WTC11 (cell line): ENCODE measurements around the gene NAB1.

Source experiments
- CREB1 ChIP-seq: sonication (generic); formaldehyde crosslinking; IDR thresholded peaks from 2 replicates; pipeline ENCODE4 v1.8.0; 2023; ENCODE audit warnings: mild to moderate bottlenecking, missing genetic modification reagents
- CREM ChIP-seq: sonication (generic); formaldehyde crosslinking; IDR thresholded peaks from 2 replicates; pipeline ENCODE4 v1.8.1; 2022; ENCODE audit warnings: mild to moderate bottlenecking, missing genetic modification reagents, moderate library complexity
- NFATC4 ChIP-seq: fragments of 250-450 bp; sonication (Bioruptor Pico); IDR thresholded peaks from 2 replicates; pipeline ENCODE4 v1.9.0; 2021; ENCODE audit warnings: mild to moderate bottlenecking
- NR2C2 ChIP-seq: sonication (generic); formaldehyde crosslinking; IDR thresholded peaks from 2 replicates; pipeline ENCODE4 v1.8.0; 2022; ENCODE audit warnings: mild to moderate bottlenecking, missing genetic modification reagents
- NR3C1 ChIP-seq: sonication (generic); formaldehyde crosslinking; conservative IDR thresholded peaks from 2 replicates; pipeline ENCODE4 v1.8.1; 2023; ENCODE audit warnings: low read depth, mild to moderate bottlenecking, missing genetic modification reagents
- ZNF219 ChIP-seq: sonication (generic); formaldehyde crosslinking; IDR thresholded peaks from 2 replicates; pipeline ENCODE4 v1.8.0; 2023; ENCODE audit warnings: missing genetic modification reagents, mild to moderate bottlenecking, borderline replicate concordance
- TF ChIP-seq, protein P1 (sequence below): fragments of 200-600 bp; IDR thresholded peaks from 2 replicates; pipeline ENCODE4 v1.8.0; 2022; ENCODE audit warnings: antibody characterized with exemption
- TF ChIP-seq, protein P2 (sequence below): sonication (generic); formaldehyde crosslinking; IDR thresholded peaks from 2 replicates; pipeline ENCODE4 v1.8.0; 2022; ENCODE audit warnings: mild to moderate bottlenecking, missing genetic modification reagents
- TF ChIP-seq, protein P3 (sequence below): sonication (generic); formaldehyde crosslinking; IDR thresholded peaks from 2 replicates; pipeline ENCODE4 v1.8.1; 2023; ENCODE audit warnings: mild to moderate bottlenecking, missing genetic modification reagents, moderate library complexity

- TF ChIP-seq, protein P1, sequence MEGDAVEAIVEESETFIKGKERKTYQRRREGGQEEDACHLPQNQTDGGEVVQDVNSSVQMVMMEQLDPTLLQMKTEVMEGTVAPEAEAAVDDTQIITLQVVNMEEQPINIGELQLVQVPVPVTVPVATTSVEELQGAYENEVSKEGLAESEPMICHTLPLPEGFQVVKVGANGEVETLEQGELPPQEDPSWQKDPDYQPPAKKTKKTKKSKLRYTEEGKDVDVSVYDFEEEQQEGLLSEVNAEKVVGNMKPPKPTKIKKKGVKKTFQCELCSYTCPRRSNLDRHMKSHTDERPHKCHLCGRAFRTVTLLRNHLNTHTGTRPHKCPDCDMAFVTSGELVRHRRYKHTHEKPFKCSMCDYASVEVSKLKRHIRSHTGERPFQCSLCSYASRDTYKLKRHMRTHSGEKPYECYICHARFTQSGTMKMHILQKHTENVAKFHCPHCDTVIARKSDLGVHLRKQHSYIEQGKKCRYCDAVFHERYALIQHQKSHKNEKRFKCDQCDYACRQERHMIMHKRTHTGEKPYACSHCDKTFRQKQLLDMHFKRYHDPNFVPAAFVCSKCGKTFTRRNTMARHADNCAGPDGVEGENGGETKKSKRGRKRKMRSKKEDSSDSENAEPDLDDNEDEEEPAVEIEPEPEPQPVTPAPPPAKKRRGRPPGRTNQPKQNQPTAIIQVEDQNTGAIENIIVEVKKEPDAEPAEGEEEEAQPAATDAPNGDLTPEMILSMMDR: no peak
- no peak for TF ChIP-seq NR3C1
- no peak for TF ChIP-seq CREM
- TF ChIP-seq, protein P2, sequence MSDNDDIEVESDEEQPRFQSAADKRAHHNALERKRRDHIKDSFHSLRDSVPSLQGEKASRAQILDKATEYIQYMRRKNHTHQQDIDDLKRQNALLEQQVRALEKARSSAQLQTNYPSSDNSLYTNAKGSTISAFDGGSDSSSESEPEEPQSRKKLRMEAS (CRISPR knock-in tag): no peak
- no peak for TF ChIP-seq NR2C2 (CRISPR knock-in tag)
- no peak for TF ChIP-seq ZNF219
- TF ChIP-seq, protein P3, sequence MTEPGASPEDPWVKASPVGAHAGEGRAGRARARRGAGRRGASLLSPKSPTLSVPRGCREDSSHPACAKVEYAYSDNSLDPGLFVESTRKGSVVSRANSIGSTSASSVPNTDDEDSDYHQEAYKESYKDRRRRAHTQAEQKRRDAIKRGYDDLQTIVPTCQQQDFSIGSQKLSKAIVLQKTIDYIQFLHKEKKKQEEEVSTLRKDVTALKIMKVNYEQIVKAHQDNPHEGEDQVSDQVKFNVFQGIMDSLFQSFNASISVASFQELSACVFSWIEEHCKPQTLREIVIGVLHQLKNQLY: no peak
- TF ChIP-seq NFATC4 (CRISPR knock-in tag): no peak
- TF ChIP-seq CREB1 (CRISPR knock-in tag): no peak
Observed at GRCh38 chr2:190717764-190718651, 69.1 kb downstream of the NAB1 start.
